HepG2 (cell line): ENCODE data around the gene TRAP1. TPM values are rescaled to one million over a fixed set of nuclear protein-coding genes. Genes with fewer than 3 reads are reported as not detected.

Experiments
- ATAC-seq: fragments of 200-7000 bp; cut with Tn5 transposase; 3 replicates; pipeline ENCODE4 v1.9.1; 2020; ENCODE audit warnings: mild to moderate bottlenecking, moderate library complexity
- BruUV-seq: library from RNA; stranded (reverse); fragments of 400-500 nt; replicated peaks from 2 replicates; lab custom pipeline; 2021; lab: Mats Ljungman, UMichigan
- CTCF ChIA-PET: fragments of 300-600 bp; formaldehyde crosslinking; extraction: SDS; loops from one replicate; lab custom pipeline; 2021; ENCODE audit warnings: low total read pairs, inconsistent platforms, low intra/inter-chr PET ratio; lab: Yijun Ruan, JAX
- POLR2A ChIA-PET: fragments of 350-600 bp; sonication (Branson Sonifier 250); formaldehyde crosslinking; loops from one replicate; lab custom pipeline; 2020; ENCODE audit warnings: antibody characterized with exemption, inconsistent platforms; lab: Yijun Ruan, JAX
- DNase-seq: peaks from one replicate; pipeline ENCODE4 v3.0.0-alpha.2; 2015; ENCODE audit warnings: low spot score
- FAIRE-seq: peaks from 3 replicates; lab custom pipeline; 2011; peaks lifted over from hg19 to GRCh38; lab: Jason Lieb, UNC
- H2AFZ ChIP-seq: one replicate; pipeline ENCODE4 v1.6.1; 2011; ENCODE audit warnings: low read length, inconsistent platforms
- H3K27ac ChIP-seq: fragments of 300-600 bp; 3 replicates; pipeline ENCODE4 v1.8.0; 2011; ENCODE audit warnings: mixed run types, mild to moderate bottlenecking, mixed read lengths, low read length, inconsistent platforms; ENCODE audit not compliant: insufficient read depth; ENCODE audit errors: extremely low read length
- H3K27me3 ChIP-seq, 2 experiments: fragments of 200-600 bp in 1 of 2; 2 replicates in 1 of 2; 3 replicates in 1 of 2; pipeline versions ENCODE4 v1.6.0 to v1.8.0; 2011; ENCODE audit warnings: low read length in 2 of 2, mild to moderate bottlenecking in 2 of 2, moderate library complexity in 2 of 2, inconsistent platforms in 1 of 2; ENCODE audit not compliant: insufficient read depth in 2 of 2, control insufficient read depth in 1 of 2
- H3K36me3 ChIP-seq, 2 experiments: fragments of 200-600 bp in 1 of 2; replicated peaks in 1 of 2; 2 replicates in 1 of 2; 3 replicates in 1 of 2; pipeline versions ENCODE4 v1.5.1 to v1.8.0; 2011; ENCODE audit warnings: low read length in 2 of 2, inconsistent platforms in 1 of 2; ENCODE audit not compliant: insufficient read depth in 2 of 2, control insufficient read depth in 1 of 2
- H3K4me1 ChIP-seq: 2 replicates; pipeline ENCODE4 v1.5.1; 2012; ENCODE audit warnings: low read length, inconsistent platforms; ENCODE audit not compliant: insufficient read depth
- H3K4me2 ChIP-seq: 2 replicates; pipeline ENCODE4 v1.6.0; 2011; ENCODE audit warnings: low read depth, low read length, inconsistent platforms
- H3K4me3 ChIP-seq, 3 experiments: fragments of 200-600 bp in 1 of 3; sonication (generic), shearing (Covaris generic) in 1 of 3; replicated peaks in 1 of 3; 2 replicates each; pipeline ENCODE4 v1.5.1; 2011 to 2016; ENCODE audit warnings: low read length in 3 of 3, inconsistent platforms in 2 of 3, low read depth in 2 of 3, mild to moderate bottlenecking in 2 of 3, control low read depth in 1 of 3, mixed read lengths in 1 of 3; ENCODE audit not compliant: insufficient read depth in 1 of 3
- H3K79me2 ChIP-seq: one replicate; pipeline ENCODE4 v1.6.1; 2011; ENCODE audit warnings: low read length, inconsistent platforms; ENCODE audit not compliant: insufficient read depth
- H3K9ac ChIP-seq: 2 replicates; pipeline ENCODE4 v1.6.0; 2011; ENCODE audit warnings: mild to moderate bottlenecking, low read depth, low read length, inconsistent platforms; ENCODE audit not compliant: insufficient read depth
- H3K9me3 ChIP-seq: 2 replicates; pipeline ENCODE4 v1.5.1; 2012; ENCODE audit warnings: mild to moderate bottlenecking, low read length
- H4K20me1 ChIP-seq: 2 replicates; pipeline ENCODE4 v1.6.0; 2011; ENCODE audit warnings: inconsistent platforms, mild to moderate bottlenecking, low read length, moderate library complexity; ENCODE audit not compliant: insufficient read depth
- AFF4 ChIP-seq: sonication (generic); formaldehyde crosslinking; IDR thresholded peaks from 2 replicates; pipeline ENCODE4 v1.4.0; 2020; ENCODE audit warnings: missing genetic modification reagents
- HMG20B ChIP-seq: conservative IDR thresholded peaks from 2 replicates; pipeline ENCODE4 v1.6.1; 2016; ENCODE audit warnings: missing genetic modification reagents, missing compliant biosample characterization
- HNF4G ChIP-seq, 2 experiments: sonication (generic) in 1 of 2; formaldehyde crosslinking in 1 of 2; IDR thresholded peaks; 2 replicates each; pipeline versions ENCODE4 v1.4.0 to v1.6.1; 2011 to 2020; ENCODE audit warnings: borderline replicate concordance in 2 of 2, low read depth in 2 of 2, mild to moderate bottlenecking in 2 of 2, low read length in 1 of 2, missing genetic modification reagents in 1 of 2, moderate library complexity in 1 of 2
- LRRFIP1 ChIP-seq: sonication (generic); formaldehyde crosslinking; conservative IDR thresholded peaks from 2 replicates; pipeline ENCODE4 v1.4.0; 2020; ENCODE audit warnings: missing genetic modification reagents
- MTA3 ChIP-seq: sonication (generic); formaldehyde crosslinking; IDR thresholded peaks from 2 replicates; pipeline ENCODE4 v1.4.0; 2020; ENCODE audit warnings: missing genetic modification reagents
- NPAS2 ChIP-seq: sonication (generic); formaldehyde crosslinking; IDR thresholded peaks from 2 replicates; pipeline ENCODE4 v1.8.0; 2022; ENCODE audit warnings: mild to moderate bottlenecking, missing genetic modification reagents, borderline replicate concordance
- NR2C2 ChIP-seq: sonication (generic); formaldehyde crosslinking; IDR thresholded peaks from 2 replicates; pipeline ENCODE4 v1.4.0; 2020; ENCODE audit warnings: missing genetic modification reagents, mild to moderate bottlenecking, moderate library complexity, borderline replicate concordance
- RFX1 ChIP-seq: fragments of 450-650 bp; IDR thresholded peaks from 2 replicates; pipeline ENCODE4 v1.6.1; 2017
- SAP130 ChIP-seq: IDR thresholded peaks from 2 replicates; pipeline ENCODE4 v1.6.1; 2016; ENCODE audit warnings: low read depth
- TGIF2 ChIP-seq: IDR thresholded peaks from 2 replicates; pipeline ENCODE4 v1.6.1; 2016; ENCODE audit warnings: control low read depth, missing compliant biosample characterization
- ZNF24 ChIP-seq: fragments of 450-650 bp; IDR thresholded peaks from 2 replicates; pipeline ENCODE4 v1.6.1; 2017; ENCODE audit warnings: antibody characterized with exemption, mild to moderate bottlenecking
- ZNF589 ChIP-seq: sonication (generic); formaldehyde crosslinking; conservative IDR thresholded peaks from 2 replicates; pipeline ENCODE4 v1.8.0; 2022; ENCODE audit warnings: mild to moderate bottlenecking, moderate library complexity, missing genetic modification reagents
- ZNF703 ChIP-seq: sonication (generic); formaldehyde crosslinking; IDR thresholded peaks from 2 replicates; pipeline ENCODE4 v1.5.1; 2020; ENCODE audit warnings: missing genetic modification reagents, mild to moderate bottlenecking, moderate library complexity, borderline replicate concordance
- whole genome bisulfite sequencing: methylation state at CpG from one replicate; pipeline ENCODE4 v1.1.6; 2017; ENCODE audit warnings: low lambda C conversion rate; 5-methylcytosine and 5-hydroxymethylcytosine counted together
- in situ Hi-C: cut with HindIII; loops from 2 replicates; pipeline ENCODE4 v1.10.0; 2017; ENCODE audit warnings: low pct_unique_long_range_greater_than_20kb; ENCODE audit not compliant: extremely low pct_ligation_motif_present
- intact Hi-C: fragments of 100-400 bp; cut with micrococcal nuclease; formaldehyde crosslinking; loops from one replicate; pipeline ENCODE4 v1.10.0; 2022; ENCODE audit not compliant: unreplicated experiment
- polyA plus RNA-seq, 8 experiments: library from polyadenylated mRNA; depleted of rRNA in 3 of 8; stranded (reverse) in 7 of 8; unstranded in 1 of 8; fragments of >200 nt; fragmentation: Illumina TruSeq in 4 of 8; extraction: Trizol in 4 of 8; gene quantifications; 2 replicates each; pipeline versions ENCODE4 v1.2.1 to v1.2.3, GENCODE V29; 2011 to 2016; ENCODE audit warnings: low read depth in 4 of 8, missing spikeins in 1 of 8, mixed read lengths in 1 of 8; ENCODE audit not compliant: insufficient read depth in 1 of 8
- total RNA-seq, 5 experiments: library from RNA; depleted of rRNA; stranded (reverse); fragments of >200 nt; fragmentation: Illumina TruSeq; extraction: Trizol; gene quantifications; 2 replicates each; pipeline ENCODE4 v1.2.3, GENCODE V29; 2016; ENCODE audit warnings: low read depth in 1 of 5
- TF ChIP-seq, protein P1 (sequence below): sonication (generic); formaldehyde crosslinking; IDR thresholded peaks from 2 replicates; pipeline ENCODE4 v1.8.1; 2023; ENCODE audit warnings: missing genetic modification reagents, inconsistent platforms, borderline replicate concordance
- TF ChIP-seq, protein P2 (sequence below): sonication (generic); formaldehyde crosslinking; conservative IDR thresholded peaks from 2 replicates; pipeline ENCODE4 v1.4.0; 2020; ENCODE audit warnings: missing genetic modification reagents

TRAP1 gene
- total and polyA plus RNA-seq, 2 of the 13 experiments (the other 11 are each of a cell fraction or from before 2014, with no cell fraction given), result 127 to 240 TPM

- H3K4me3 ChIP-seq, result no peak overlapping the region
- FAIRE-seq (no peak), DNase-seq (no peak), ATAC-seq (no peak)
- intact Hi-C loops, result no loop called here
- no peak overlapping the region for H3K9ac ChIP-seq
- no peaks in the 10 kb centered on the region for H3K4me1 ChIP-seq
- no peaks in the 10 kb centered on the region for H4K20me1 ChIP-seq
- no peaks in the 10 kb centered on the region for H3K9me3 ChIP-seq
- H3K4me2 ChIP-seq, result no peak overlapping the region
- H3K79me2 ChIP-seq, result no peaks in the 10 kb centered on the region
- no peak overlapping the region for H2AFZ ChIP-seq
- in situ Hi-C loops, result no loop called here
- BruUV-seq, result no TSS peak
- ChIA-PET CTCF (no interaction called here), POLR2A (interaction anchor here (1.2 kb wide), 1 partner anchor 64 kb away, joined by 3 read pairs; no protein-coding TSS in a partner anchor)
- H3K27me3 ChIP-seq, result no peaks in the 10 kb centered on the region
- peaks cover 34 to 75% of the 10 kb centered on the region in 2 experiments for H3K36me3 ChIP-seq
- WGBS, result 96% methylated on average over 6 of the region's 6 CpGs
- no peak overlapping the region for H3K27ac ChIP-seq
- TF ChIP-seq NR2C2 (CRISPR knock-in tag) (no peak), AFF4 (no peak), ZNF24 (no peak), TGIF2 (no peak), NPAS2 (no peak), ZNF589 (CRISPR knock-in tag) (no peak), SAP130 (CRISPR knock-in tag) (no peak), RFX1 (no peak), ZNF703 (CRISPR knock-in tag) (no peak), HNF4G (IDR thresholded peaks at IDR 0.05; ENCODE audit: borderline replicate concordance, low read depth, low read length) (no peak), HNF4G (CRISPR knock-in tag; IDR thresholded peaks at IDR 0.05; ENCODE audit: borderline replicate concordance, low read depth) (no peak), LRRFIP1 (CRISPR knock-in tag) (no peak), MTA3 (CRISPR knock-in tag) (no peak), HMG20B (no peak)
- TF ChIP-seq, protein P1, sequence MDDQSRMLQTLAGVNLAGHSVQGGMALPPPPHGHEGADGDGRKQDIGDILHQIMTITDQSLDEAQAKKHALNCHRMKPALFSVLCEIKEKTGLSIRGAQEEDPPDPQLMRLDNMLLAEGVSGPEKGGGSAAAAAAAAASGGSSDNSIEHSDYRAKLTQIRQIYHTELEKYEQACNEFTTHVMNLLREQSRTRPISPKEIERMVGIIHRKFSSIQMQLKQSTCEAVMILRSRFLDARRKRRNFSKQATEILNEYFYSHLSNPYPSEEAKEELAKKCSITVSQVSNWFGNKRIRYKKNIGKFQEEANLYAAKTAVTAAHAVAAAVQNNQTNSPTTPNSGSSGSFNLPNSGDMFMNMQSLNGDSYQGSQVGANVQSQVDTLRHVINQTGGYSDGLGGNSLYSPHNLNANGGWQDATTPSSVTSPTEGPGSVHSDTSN (CRISPR knock-in tag), result no peak
- TF ChIP-seq, protein P2, sequence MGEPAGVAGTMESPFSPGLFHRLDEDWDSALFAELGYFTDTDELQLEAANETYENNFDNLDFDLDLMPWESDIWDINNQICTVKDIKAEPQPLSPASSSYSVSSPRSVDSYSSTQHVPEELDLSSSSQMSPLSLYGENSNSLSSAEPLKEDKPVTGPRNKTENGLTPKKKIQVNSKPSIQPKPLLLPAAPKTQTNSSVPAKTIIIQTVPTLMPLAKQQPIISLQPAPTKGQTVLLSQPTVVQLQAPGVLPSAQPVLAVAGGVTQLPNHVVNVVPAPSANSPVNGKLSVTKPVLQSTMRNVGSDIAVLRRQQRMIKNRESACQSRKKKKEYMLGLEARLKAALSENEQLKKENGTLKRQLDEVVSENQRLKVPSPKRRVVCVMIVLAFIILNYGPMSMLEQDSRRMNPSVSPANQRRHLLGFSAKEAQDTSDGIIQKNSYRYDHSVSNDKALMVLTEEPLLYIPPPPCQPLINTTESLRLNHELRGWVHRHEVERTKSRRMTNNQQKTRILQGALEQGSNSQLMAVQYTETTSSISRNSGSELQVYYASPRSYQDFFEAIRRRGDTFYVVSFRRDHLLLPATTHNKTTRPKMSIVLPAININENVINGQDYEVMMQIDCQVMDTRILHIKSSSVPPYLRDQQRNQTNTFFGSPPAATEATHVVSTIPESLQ (CRISPR knock-in tag), result no peak
Measured at GRCh38 chr16:3760518-3760917, 43.2 kb upstream of the TRAP1 start.
